HG02798 (cell line): ENCODE results near the gene SHISAL1.

Experiments used
- ATAC-seq: cut with Tn5 transposase; IDR thresholded peaks from one replicate; pipeline ENCODE4 v1.9.1; 2021; ENCODE audit warnings: mild to moderate bottlenecking; ENCODE audit not compliant: unreplicated experiment, poor library complexity

Gene SHISAL1

DNA sequence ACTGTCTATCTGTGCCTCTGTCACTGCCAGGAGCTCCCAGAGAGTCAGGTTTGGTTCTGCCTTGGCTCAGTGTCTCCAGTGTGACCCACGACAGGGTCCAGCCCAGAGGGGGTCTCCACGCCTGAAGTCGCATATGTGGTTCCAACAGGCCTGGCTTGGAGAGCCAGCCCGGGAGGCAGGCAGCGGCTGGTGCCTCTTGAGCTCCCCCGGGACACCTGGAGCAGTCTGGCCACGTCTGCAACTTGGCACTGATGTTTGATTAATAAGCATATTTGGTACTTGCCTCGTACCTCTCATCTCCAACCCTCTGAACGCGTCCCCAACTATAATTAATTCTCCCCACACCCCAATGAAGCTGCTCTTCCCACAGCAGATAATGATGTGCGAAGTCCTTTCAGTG lies 31.7 kb upstream of the SHISAL1 start:
- no peak for ATAC-seq

DNA sequence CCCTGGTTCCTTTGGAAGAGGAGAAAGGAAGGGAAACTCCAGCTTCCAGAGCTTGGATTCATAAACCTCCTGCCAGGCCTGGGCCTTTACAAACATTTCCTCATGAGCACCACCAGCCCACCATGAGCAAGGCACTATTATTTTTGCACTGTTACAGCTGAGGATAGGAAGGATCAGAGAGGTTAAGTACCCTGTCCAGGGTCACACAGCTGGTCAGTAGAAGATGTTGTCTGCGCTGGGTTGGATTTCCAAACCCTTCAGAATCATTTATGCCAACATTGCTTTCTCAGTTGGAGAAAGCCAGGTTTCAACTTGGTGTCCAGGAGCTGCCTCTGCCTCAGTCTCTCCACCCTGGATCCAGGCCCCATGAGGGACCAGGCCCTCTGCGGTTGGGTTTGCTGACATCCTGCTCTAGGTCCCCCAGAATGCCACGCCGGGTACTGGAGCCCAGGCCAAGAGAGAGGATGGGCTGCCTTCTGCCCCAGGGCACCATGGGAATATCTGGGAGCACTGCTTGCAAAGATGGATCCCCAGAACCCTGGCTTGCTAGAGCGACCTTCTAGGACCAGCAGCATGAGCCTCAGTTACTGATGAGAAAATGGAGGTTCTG lies 29.7 kb upstream of the SHISAL1 start:
- ATAC-seq = no peak

DNA sequence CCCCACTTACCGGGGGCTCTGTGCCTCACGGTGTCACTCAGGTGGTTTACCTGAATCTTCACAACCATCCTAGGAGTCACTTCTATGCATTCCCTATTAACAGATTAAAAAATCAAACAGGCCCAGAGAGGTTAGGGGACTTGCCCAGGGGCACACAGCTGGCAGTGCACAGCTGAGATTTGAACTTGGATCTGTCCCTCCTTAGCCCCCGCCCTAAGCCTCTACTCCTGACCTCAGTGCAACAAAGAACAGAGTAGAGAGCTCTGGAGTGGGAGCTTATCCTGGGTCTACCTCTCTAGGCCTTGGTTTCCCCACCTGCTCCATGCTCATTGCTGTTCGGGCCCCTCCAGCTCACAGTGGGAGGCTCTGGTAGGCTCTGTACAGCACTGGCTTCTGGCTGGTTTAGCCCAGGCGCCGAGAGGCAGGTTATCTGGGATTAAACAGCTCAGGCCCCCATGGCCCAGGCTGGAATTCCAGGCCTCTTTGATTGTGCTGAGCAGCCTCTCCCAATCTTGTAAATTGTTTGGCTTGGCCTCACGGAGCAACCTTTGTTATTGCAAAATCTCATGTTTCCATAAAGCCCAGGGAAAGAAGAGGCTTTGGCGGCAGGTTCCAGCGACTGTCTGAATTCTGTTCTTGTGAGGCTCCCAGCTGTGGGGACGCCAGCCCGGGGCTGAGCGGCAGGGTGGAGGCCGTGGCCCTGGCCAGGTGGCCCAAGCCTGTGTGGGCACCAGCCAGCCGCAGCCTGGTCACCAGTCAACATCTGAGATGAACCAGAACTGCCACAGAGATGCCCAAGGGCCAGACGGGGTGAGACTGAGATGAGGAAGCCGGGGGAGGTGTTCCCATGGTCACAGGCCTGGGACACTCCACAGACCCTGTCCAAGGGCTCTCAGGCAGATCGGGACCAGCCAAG lies 28.9 kb upstream of the SHISAL1 start:
- no peak for ATAC-seq

DNA sequence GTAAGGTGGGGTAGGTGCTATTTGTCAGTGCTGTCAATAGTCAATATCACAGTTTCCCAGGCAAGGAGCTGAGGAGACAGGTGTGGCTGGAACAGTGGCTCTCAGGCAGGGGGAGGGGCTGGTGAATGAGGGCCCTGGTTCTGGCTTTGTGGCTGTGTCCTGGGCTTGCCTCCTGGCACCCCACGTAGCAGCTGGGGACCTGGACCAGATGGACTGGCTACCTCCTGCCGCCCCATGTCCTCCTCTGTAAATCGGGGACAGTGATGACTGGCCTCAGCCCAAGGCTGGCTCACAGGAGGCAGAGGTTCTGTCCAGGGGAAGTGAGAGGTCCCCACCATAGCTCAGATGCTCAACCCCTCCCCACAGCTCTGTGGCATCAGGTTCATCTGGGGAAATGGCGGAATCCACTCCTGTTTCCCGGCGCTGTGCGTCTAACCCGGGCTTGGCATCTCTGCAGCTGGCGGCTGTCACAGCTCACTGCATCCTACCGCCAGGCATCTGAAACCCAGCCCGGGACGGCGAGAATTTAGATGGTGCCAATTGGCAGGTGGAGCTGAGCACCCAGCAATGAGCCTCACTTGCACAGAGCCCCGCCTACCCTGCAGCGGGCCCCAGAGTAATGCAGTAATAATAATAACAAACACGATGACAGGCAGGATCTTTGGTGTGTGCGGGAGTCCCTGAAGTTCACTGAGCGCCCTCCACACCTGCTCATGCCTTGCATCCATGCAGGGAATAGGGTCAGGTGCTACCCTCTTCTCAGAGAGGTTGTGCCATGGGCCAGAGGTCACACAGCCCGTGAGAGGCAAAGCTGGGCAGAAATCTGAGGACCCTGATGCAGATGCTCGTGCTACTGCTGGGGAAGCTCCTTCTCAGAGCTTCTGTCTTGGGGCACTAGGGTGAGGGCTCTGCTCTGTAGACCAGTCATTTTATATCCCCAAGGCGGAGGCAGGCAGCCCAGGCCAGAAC lies 27.8 kb upstream of the SHISAL1 start:
- ATAC-seq = no peak

DNA sequence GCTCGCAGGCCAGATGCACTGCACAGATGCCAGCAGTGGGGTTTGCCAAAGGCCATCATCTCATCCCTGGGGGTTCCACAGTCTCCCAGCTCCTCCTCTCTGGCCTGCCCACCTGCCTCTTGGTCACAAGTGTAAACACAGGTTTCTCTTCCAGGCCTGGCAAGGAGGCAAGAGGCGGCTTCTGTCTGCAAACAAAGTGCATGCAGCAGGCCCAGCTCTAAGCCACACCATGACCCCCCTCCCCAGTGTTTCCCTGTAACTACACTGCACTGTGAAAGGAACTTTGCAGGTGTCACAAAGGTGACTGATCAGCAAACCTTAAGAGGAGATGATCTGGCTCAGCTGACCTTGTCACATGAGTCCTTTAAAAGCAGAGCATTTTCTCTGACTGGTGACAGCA lies 26.2 kb upstream of the SHISAL1 start:
- no peak for ATAC-seq

DNA sequence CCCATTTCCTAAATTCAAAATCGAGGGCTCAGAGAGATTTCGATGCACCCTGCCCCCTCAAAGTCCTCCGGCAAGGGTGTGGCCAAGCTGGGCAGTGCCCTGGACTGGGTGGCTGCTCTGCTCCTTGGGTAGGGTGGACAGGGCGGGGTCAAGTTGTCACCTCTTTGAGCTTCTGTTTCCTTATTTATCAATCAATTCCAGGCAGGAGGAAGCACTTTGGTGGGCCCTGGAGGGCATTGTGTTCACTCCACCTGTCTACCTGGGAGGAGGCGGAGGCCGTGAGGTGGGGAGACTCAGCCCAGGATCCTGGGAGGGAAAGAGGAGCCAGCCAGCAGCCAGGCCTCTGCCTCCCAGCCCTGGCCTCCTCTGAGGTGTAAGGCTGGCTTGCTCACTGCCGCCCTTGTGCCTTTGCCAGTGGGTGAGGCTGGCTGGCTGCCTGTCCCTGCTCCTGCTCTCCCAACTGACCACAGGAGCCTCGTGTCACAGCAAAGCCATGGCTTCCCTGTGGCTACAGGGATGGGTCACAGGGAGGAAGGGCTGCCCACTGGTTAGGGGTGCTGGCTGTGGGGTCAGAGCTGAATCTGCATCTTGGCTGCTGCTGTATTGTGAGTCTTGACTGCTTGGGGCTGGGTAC lies 25.5 kb upstream of the SHISAL1 start:
- ATAC-seq = no peak

DNA sequence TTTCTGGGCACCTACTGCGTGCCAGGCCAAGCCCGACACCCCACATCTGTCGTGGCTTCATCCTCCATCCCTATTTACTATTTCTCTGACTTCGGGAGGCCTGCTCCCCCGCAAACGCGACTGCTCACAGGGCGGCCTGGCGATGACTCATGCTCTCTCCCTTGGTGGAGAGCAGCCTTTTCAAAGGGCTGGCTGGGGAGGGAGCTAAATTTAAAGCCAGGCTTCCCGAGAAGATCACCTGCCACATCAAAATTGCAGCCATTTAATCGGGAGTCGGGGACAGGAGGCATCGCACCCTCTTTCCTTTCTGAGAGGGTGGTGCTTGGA lies 24.9 kb upstream of the SHISAL1 start:
- ATAC-seq = no peak

DNA sequence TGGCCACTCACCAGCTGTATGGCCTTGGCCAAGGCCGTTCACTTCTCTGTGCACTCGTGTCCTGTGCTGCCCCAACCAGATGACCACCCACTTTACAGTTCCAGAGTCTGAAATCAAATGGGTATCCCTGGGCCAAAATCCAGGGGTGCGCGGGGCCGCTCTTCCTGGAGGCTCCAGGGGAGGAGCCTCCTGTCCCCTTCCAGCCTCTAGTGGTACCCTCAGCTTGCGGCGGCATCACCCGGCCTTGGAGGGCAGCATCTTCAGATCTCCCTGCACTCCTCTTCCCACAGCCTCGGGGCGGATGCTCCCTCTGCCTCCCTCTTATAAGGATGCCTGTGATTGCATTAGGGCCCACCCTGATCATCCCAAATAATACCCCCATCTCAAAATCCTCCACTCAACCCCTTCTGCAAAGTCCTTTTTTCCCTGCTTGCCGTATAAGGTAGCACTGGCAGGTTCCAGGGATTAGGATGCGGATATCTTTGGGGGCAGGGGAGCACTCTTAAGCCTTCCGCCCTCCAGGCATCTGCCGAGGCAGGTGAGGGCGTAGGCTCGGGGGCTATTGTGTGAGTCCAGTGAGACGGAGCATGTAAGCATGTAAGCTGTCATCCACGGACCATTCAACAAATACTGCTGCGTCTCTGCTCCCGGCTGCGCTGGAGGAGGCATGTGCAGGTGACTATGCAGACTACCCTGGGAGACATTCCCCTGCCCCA lies 24.4 kb upstream of the SHISAL1 start:
- ATAC-seq = no peak

DNA sequence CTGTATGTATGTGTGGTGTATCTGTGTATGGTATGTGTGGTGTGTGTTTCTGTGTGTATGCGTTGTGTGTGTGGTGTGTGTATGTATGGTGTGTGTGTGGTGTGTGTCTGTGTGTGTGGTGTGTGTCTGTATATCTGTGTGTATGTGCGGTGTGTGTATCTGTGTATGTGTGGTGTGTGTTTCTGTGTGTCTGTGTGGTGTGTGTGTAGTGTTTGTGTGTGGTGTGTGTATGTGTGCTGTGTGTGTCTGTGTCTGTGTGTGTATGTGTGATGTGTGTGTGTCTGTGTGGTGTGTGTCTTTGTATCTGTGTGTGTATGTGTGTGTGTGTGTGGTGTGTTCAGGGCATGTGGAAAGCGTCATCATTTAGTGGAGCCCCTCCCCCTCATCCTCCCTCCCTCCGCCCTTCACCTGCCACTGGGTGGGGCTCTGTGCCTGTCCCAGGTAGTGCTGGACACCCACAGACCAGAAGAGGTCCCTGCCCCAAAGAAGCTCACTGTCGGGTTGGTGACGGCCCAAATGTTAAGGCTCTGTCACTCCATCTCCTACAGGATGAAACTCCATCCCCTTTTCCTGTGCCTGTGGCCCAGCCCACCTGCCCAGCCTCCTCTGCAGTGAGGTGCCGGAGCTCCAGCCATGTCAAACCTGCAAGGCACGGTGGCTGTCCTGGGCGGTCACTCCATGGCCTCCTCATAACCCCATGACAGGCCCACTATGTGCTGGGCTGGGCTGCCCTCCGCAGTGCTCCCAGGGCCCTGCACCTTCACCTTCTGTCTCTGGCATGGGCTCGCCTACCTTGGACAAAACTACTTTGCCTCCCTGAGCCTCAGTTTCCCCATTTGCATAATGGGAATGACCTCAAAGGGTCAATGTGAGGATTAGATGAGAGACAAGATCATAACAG lies 23.4 kb upstream of the SHISAL1 start:
- ATAC-seq = no peak

DNA sequence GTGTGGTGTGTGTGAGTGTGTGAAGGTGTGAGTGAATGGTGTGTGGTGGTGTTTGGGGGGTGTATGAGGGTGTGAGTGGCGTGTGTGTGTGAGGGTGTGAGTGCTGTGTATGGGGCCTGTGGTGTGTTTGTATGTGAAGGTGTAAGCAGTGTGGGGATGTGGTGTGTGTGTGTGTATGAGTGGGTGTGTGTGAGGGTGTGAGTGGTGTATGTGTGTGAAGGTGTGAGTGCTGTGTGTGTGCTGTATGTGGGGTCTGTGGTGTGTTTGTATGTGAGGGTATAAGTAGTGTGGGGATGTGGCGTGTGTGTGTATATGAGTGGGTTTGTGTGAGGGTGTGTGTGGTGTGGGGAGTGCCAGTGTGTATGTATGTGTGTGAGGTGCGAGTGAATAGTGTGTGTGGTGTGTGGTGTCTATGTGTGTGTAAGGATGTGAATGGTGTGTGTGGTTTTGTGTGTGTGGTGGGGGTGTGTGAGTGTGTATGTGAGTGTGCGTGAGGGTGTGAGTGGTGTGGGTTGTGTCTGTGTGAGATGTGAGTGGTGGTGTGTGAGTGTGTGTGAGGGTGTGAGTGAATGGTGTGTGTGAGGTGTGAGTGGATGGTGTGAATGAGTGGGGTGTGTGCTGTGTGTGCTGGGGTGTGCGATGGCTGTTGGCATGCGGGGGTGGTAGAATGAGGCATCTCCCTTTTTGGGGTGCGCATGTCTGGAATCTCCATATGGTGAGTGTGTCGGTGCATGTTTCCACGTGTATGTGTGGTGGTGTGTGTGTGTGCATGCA lies 22.5 kb upstream of the SHISAL1 start:
- no peak for ATAC-seq

DNA sequence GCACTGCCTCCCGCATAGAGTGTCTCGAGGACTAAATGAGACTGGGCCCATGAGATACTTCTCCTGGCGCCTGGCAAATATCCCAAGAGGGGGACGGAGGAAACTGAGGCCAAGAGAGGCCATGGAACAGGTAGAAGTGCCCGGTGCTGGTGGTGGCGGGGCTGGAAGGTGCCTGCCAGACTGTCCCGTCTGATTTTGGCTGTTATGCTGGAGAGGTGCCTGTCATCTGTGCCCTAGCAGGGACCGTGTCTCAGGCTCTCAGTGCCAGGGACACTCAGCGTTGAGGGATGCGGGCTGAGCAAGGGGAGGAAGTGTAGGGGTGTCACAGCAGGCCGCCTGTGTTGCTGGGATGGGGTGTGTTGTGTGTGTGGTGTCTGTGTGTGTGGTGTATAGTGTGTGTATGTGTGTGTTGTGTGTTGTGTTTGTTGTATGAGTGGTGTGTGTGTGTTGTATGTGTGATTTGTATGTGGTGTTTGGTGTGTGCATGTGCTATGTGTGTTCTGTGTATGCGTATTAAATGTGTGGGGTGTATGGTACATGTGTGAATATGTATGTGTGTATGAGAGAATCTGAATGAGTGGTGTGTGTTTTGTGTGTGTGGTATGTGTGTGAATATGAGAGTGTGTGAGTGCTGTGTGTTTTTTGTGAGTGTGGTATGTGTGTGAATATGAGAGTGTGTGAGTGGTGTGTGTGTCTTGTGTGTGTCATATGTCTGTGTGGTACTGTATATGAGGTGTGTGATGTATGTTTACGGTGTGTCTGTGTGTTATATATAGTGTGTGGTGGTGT lies 21.3 kb upstream of the SHISAL1 start:
- ATAC-seq = no peak

DNA sequence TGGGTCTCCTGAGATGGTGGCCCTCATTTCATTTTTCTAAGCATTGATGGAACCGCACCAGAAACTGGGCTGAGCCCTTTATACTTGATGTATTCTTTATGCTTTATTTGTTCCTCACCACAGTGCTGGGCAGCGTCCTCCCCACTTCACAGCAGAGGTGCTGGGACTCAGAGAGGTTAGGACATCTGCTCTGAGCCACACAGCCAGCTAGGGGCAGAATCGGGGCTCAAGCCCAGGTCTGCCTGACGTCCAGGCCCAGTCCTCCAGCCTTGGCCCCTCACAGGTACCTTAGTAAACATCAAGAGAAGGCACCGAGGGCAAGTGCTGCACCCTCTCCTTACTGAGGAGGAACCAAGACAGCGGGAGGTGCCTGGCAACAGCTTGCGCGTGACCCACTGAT lies 20.2 kb upstream of the SHISAL1 start:
- ATAC-seq = no peak

DNA sequence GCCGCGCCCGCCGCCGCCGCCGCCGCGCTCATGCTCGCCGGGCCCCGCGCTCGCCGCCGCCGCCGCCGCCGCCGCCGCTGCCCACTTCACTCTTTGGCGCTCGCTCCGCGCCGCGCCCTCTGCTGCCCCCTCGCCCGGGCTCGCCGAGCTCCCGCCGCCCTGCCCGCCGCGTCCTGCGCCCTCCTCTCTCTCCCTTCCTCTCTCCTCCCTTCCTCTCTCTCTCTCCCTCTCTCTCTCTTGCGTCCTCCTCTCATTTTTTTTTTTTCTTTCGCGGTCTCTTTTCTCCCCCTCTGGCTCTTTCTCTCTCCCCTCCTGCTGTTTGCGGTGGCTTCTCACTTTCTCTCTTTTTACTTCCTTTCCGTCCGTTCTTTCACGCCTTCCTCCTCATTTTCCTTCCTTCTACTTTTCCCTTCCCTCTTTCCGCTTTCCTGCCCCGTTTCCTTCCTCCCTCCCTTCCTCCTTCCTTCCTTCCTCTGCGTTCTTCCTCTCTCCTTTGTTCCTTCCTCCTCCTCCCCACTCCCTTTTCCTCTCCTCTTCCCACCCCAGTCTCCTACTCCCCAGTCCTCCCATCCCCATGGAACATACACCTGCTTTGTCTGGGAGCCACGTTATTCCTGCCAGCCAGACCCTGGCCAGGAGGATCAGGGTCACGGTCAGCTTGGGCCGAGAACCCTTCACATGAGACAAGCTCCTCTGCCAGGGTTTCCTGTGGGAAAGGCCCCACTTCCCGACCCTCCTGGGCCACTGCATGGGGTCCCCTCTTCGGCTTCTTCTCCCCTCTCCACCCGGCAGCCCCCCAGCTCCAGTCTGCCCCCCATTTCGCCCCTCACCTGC lies 19.3 kb upstream of the SHISAL1 start:
- ATAC-seq = no peak

DNA sequence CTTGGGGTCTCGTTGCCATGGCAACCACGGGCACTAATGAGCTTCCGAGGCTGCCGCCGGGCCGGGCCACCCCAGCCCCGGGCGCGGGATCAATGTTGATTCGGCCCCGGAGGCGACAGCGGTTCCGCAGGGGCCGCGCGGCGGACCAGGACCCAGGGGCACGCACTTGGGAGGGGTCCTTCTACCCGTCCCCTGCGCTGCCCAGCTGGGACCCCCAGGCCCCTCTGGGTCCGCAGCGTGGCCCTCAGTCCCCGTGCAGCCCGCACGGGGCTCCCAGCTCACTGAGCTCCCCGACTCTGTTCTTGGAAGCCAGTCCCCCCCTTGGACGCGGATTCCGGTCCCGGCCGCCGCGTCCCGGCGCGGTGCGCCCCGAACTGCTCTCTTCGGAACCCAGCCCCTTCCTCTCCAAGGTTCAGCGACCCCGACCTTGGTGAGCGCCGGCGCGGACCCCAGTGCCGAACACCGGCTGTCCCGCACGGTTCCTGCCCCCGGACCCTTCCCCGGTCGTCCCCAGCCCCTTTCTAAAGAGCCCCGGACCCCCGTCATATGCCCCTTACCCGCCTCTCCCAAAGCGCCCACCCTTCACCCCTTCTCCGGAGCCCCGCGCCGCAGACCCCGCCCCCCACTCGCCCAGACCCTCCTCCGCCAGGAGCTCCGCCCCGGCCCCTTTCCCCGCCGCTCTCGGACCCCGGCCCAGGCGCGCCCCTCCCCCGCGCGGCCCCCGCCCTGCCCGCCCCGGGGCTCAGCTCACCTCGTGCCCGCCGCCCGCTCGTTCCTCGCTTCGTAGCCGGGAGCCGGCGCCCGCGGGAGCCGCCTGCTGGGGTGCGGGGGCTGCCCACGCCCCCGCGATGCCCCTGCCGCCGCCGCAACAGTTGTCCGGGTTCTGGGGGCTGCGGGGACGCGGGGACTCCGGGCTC lies 18.3 kb upstream of the SHISAL1 start:
- no peak for ATAC-seq

DNA sequence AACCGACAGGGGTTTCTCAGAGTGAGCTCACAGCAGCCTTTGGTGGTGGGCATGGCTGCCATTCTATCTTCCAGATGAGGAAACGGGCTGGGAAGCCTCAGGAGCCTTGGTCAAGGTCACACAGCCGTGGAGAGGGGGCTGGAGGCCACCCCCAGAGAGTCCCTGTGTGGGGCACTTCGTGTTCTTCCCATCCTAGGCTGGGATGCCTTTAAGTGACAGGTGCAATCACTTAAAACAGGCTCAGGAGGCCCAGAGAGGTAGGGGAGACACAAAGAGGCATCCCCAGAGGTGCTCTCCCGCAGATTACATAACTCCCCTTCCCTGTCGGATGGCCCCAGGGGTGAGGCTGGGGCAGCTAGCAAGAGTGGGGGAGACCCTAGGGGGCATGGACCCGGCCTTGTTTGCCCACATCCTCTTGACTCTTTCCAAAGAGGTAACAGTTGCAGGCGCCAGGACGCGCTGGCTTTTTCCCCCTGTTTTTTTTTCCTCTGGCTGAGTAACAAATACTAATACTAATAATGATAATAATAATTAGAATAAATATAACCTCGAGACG lies 17.5 kb upstream of the SHISAL1 start:
- ATAC-seq = no peak
